ENCODE measurements around the gene RYK. TPM values are rescaled to one million over a fixed set of nuclear protein-coding genes. Genes with fewer than 3 reads are reported as not detected.
A peak's percentile ranks its signal among the peaks of the same experiment; 100 is the strongest.

The RYK gene
- total RNA-seq, 1 donor from 2014 or later = 57.1 TPM

DNA sequence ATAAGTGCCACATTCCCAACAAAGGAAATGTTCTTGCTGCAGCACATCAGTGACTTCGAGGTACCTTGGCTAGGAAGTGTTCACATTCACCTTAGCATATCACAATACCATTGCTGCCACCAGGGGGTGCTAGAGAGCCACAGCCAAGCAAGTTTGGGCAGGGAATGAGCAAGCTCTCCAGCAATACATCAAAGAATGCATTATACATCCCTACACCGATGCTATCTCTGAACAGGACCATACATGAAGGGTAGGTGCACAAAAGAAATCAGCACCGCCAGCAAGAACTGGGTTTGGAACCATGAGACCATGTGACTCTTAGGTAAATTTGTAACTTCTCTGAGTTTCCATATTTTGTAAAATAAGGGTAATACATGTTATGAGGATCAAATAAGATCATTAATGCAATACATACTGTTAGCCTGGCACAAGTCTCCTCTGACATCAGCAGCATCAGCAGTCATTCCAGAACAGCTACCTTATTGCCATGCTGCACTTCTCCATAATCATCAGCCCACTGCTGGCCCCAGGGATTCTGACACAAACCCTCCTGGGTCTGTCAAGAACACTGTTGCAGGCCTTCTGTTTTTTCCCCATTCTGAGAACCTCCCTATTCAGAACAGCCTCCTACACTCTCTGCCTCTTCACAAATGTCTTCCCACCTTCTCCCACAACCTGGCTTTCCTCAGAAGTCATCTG lies 37.5 kb downstream of the RYK start:
- Histone ChIP-seq H3K9ac (ENCODE audit: low read length) (no peak overlapping the region), H3K9me3 (ENCODE audit: insufficient read depth, low read depth, low read length) (no peaks in the 10 kb centered on the region), H3K27me3 (ENCODE audit: insufficient read depth, low read length) (no peaks in the 10 kb centered on the region), H3K4me2 (ENCODE audit: low read length) (no peak overlapping the region), H4K20me1 (ENCODE audit: insufficient read depth, low read length) (peaks cover 66% of the 10 kb centered on the region), H3K4me3 (ENCODE audit: insufficient read depth, low read depth, low read length) (no peak overlapping the region), H2AFZ (ENCODE audit: low read depth, low read length) (no peak overlapping the region), H3K79me2 (ENCODE audit: insufficient read depth, low read length) (peaks cover 29% of the 10 kb centered on the region), H3K4me1 (ENCODE audit: insufficient read depth, low read length) (no peaks in the 10 kb centered on the region), H3K27ac (ENCODE audit: low read depth, low read length) (no peak overlapping the region), H3K36me3 (ENCODE audit: insufficient read depth, low read length) (peaks cover 11% of the 10 kb centered on the region)
- no peak overlapping the region for H3K27ac Mint-ChIP-seq (ENCODE audit: unreplicated experiment)
- no peak for TF ChIP-seq EZH2 (IDR thresholded peaks at IDR 0.05; ENCODE audit: insufficient read depth, low read length)
- TF ChIP-seq, protein P1, sequence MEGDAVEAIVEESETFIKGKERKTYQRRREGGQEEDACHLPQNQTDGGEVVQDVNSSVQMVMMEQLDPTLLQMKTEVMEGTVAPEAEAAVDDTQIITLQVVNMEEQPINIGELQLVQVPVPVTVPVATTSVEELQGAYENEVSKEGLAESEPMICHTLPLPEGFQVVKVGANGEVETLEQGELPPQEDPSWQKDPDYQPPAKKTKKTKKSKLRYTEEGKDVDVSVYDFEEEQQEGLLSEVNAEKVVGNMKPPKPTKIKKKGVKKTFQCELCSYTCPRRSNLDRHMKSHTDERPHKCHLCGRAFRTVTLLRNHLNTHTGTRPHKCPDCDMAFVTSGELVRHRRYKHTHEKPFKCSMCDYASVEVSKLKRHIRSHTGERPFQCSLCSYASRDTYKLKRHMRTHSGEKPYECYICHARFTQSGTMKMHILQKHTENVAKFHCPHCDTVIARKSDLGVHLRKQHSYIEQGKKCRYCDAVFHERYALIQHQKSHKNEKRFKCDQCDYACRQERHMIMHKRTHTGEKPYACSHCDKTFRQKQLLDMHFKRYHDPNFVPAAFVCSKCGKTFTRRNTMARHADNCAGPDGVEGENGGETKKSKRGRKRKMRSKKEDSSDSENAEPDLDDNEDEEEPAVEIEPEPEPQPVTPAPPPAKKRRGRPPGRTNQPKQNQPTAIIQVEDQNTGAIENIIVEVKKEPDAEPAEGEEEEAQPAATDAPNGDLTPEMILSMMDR (IDR thresholded peaks at IDR 0.05; ENCODE audit: insufficient read depth, low read depth, low read length) = peak; percentile 98
- H3K4me1 Mint-ChIP-seq (ENCODE audit: low read depth, unreplicated experiment) = peaks cover 8% of the 10 kb centered on the region
- H3K27me3 Mint-ChIP-seq (ENCODE audit: low read depth, unreplicated experiment) = no peaks in the 10 kb centered on the region
- FAIRE-seq (peak; percentile 84), DNase-seq (ENCODE audit: low read depth) (peak; percentile 33)
- no peaks in the 10 kb centered on the region for H3K9me3 Mint-ChIP-seq (ENCODE audit: unreplicated experiment)
- no peak overlapping the region for H3K4me3 Mint-ChIP-seq (ENCODE audit: unreplicated experiment)
- no peaks in the 10 kb centered on the region for H3K36me3 Mint-ChIP-seq (ENCODE audit: low read depth, unreplicated experiment)

DNA sequence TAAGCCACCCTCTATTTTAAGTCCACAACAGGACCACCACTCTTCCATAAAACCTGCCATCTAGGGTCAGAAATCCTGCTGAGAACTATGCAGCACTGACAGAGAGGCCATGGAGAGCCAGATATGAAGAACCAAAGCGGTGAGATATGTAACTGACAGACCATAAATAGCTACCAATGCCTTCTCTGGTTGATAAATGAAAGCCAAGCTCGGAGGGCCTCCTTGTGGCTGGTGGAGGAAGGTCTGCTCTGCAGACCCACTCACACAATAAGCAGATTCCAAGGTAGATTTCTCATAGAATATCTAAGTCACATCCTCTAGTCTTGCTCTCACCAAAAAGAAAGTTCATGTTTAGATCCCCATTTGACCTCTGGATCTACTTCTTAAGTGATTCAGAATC lies 38.9 kb downstream of the RYK start:
- H3K27ac Mint-ChIP-seq (ENCODE audit: unreplicated experiment) = no peak overlapping the region
- no peak overlapping the region for H3K4me2 ChIP-seq (ENCODE audit: low read length)
- H3K4me1 Mint-ChIP-seq (ENCODE audit: low read depth, unreplicated experiment) = peaks cover 5% of the 10 kb centered on the region
- peak; percentile 63 for FAIRE-seq
- peak; percentile 36 for DNase-seq (ENCODE audit: low read depth)
- no peaks in the 10 kb centered on the region for H3K4me1 ChIP-seq (ENCODE audit: insufficient read depth, low read length)
- H2AFZ ChIP-seq (ENCODE audit: low read depth, low read length) = no peak overlapping the region
- peaks cover 57% of the 10 kb centered on the region for H4K20me1 ChIP-seq (ENCODE audit: insufficient read depth, low read length)
- H3K36me3 ChIP-seq (ENCODE audit: insufficient read depth, low read length) = peaks cover 11% of the 10 kb centered on the region
- H3K4me3 Mint-ChIP-seq (ENCODE audit: unreplicated experiment) = no peak overlapping the region
- no peak for TF ChIP-seq EZH2 (IDR thresholded peaks at IDR 0.05; ENCODE audit: insufficient read depth, low read length)
- TF ChIP-seq, protein P1 (IDR thresholded peaks at IDR 0.05; ENCODE audit: insufficient read depth, low read depth, low read length) = peak; percentile 90
- peaks cover 27% of the 10 kb centered on the region for H3K79me2 ChIP-seq (ENCODE audit: insufficient read depth, low read length)
- H3K36me3 Mint-ChIP-seq (ENCODE audit: low read depth, unreplicated experiment) = no peaks in the 10 kb centered on the region
- H3K27me3 ChIP-seq (ENCODE audit: insufficient read depth, low read length) = no peaks in the 10 kb centered on the region
- no peaks in the 10 kb centered on the region for H3K27me3 Mint-ChIP-seq (ENCODE audit: low read depth, unreplicated experiment)
- H3K9ac ChIP-seq (ENCODE audit: low read length) = no peak overlapping the region
- H3K4me3 ChIP-seq (ENCODE audit: insufficient read depth, low read depth, low read length) = no peak overlapping the region
- no peaks in the 10 kb centered on the region for H3K9me3 Mint-ChIP-seq (ENCODE audit: unreplicated experiment)
- H3K27ac ChIP-seq (ENCODE audit: low read depth, low read length) = no peak overlapping the region
- H3K9me3 ChIP-seq (ENCODE audit: insufficient read depth, low read depth, low read length) = no peaks in the 10 kb centered on the region

DNA sequence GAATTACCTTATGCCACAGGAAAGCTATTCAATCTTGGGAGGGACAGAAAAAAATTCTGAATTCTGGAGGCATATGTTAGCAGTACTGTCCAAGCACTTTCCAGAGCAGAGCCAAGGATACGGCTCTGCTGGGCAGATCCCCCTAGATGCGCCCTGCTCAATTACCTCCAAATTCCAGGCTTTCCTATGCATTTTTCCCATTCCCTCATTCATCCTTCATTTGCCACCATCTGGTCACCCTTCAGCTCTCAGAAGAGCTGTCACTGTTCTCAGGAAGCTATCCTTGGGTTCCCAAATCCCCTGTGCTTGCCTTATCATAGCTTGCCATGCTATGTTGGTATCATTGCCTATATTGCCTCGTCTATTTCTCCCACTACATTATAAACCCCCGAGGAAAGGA lies 45.2 kb downstream of the RYK start:
- no peak for FAIRE-seq

More for the DNA sequence above, 45.2 kb downstream of the RYK start:
- Histone ChIP-seq H3K4me2 (ENCODE audit: low read length) (no peak overlapping the region), H3K27ac (ENCODE audit: low read depth, low read length) (no peak overlapping the region), H4K20me1 (ENCODE audit: insufficient read depth, low read length) (no peaks in the 10 kb centered on the region), H3K36me3 (ENCODE audit: insufficient read depth, low read length) (peaks cover 11% of the 10 kb centered on the region), H3K27me3 (ENCODE audit: insufficient read depth, low read length) (no peaks in the 10 kb centered on the region), H3K79me2 (ENCODE audit: insufficient read depth, low read length) (peaks cover 5% of the 10 kb centered on the region), H2AFZ (ENCODE audit: low read depth, low read length) (no peak overlapping the region), H3K9ac (ENCODE audit: low read length) (no peak overlapping the region), H3K4me1 (ENCODE audit: insufficient read depth, low read length) (peaks cover 18% of the 10 kb centered on the region), H3K4me3 (ENCODE audit: insufficient read depth, low read depth, low read length) (no peak overlapping the region), H3K9me3 (ENCODE audit: insufficient read depth, low read depth, low read length) (no peaks in the 10 kb centered on the region)
- no peaks in the 10 kb centered on the region for H3K27me3 Mint-ChIP-seq (ENCODE audit: low read depth, unreplicated experiment)
- no peak overlapping the region for H3K4me3 Mint-ChIP-seq (ENCODE audit: unreplicated experiment)
- no peak for DNase-seq (ENCODE audit: low read depth)
- TF ChIP-seq, protein P1 (IDR thresholded peaks at IDR 0.05; ENCODE audit: insufficient read depth, low read depth, low read length) = no peak
- TF ChIP-seq EZH2 (IDR thresholded peaks at IDR 0.05; ENCODE audit: insufficient read depth, low read length) = no peak
- H3K4me1 Mint-ChIP-seq (ENCODE audit: low read depth, unreplicated experiment) = peaks cover 20% of the 10 kb centered on the region
- H3K9me3 Mint-ChIP-seq (ENCODE audit: unreplicated experiment) = no peaks in the 10 kb centered on the region
- no peak overlapping the region for H3K27ac Mint-ChIP-seq (ENCODE audit: unreplicated experiment)
- H3K36me3 Mint-ChIP-seq (ENCODE audit: low read depth, unreplicated experiment) = peaks cover 3% of the 10 kb centered on the region
